IMR-90 (cell line): ENCODE data around the gene PCDH12. TPM values are rescaled to one million over a fixed set of nuclear protein-coding genes. Genes with fewer than 3 reads are reported as not detected.

Experiments
- ATAC-seq: fragments of 200-7000 bp; cut with Tn5 transposase; 2 replicates; pipeline ENCODE4 v1.9.1; 2020; ENCODE audit warnings: low read depth, mild to moderate bottlenecking, moderate library complexity
- BruUV-seq: library from RNA; stranded (reverse); fragments of 400-500 nt; replicated peaks from 2 replicates; lab custom pipeline; 2021; lab: Mats Ljungman, UMichigan
- CTCF ChIA-PET: fragments of 300-600 bp; formaldehyde crosslinking; extraction: SDS; loops from one replicate; lab custom pipeline; 2021; ENCODE audit warnings: antibody characterized with exemption; lab: Yijun Ruan, JAX
- POLR2A ChIA-PET: fragments of 300-600 bp; sonication (Branson Sonifier 250); formaldehyde crosslinking; loops from one replicate; lab custom pipeline; 2022; ENCODE audit warnings: antibody characterized with exemption; ENCODE audit not compliant: unreplicated experiment; lab: Charles Lee
- DNase-seq: peaks from one replicate; pipeline ENCODE4 v3.0.0; 2013
- H2AFZ ChIP-seq: replicated peaks from 2 replicates; pipeline ENCODE3; 2013; ENCODE audit warnings: low read length, mild to moderate bottlenecking; ENCODE audit not compliant: poor library complexity
- H2AK5ac ChIP-seq: 2 replicates; pipeline ENCODE4 v1.6.1; 2013; ENCODE audit warnings: low read depth, low read length, inconsistent platforms
- H2AK9ac ChIP-seq: replicated peaks from 2 replicates; pipeline ENCODE3; 2013; ENCODE audit warnings: mild to moderate bottlenecking, low read depth, low read length, moderate library complexity; ENCODE audit not compliant: poor library complexity
- H2BK120ac ChIP-seq: 2 replicates; pipeline ENCODE4 v1.6.1; 2013; ENCODE audit warnings: low read depth, low read length, inconsistent platforms
- H2BK15ac ChIP-seq: 3 replicates; pipeline ENCODE4 v1.6.1; 2013; ENCODE audit warnings: low read depth, low read length, inconsistent platforms
- H2BK20ac ChIP-seq: 2 replicates; pipeline ENCODE4 v1.6.1; 2013; ENCODE audit warnings: low read depth, mild to moderate bottlenecking, inconsistent platforms, low read length, moderate library complexity
- H2BK5ac ChIP-seq: 2 replicates; pipeline ENCODE4 v1.6.1; 2013; ENCODE audit warnings: mild to moderate bottlenecking, low read depth, low read length, inconsistent platforms; ENCODE audit not compliant: poor library complexity, severe bottlenecking
- H3K14ac ChIP-seq: replicated peaks from 2 replicates; pipeline ENCODE4 v1.6.1; 2013; ENCODE audit warnings: low read depth, low read length, inconsistent platforms
- H3K18ac ChIP-seq: 2 replicates; pipeline ENCODE4 v1.6.1; 2013; ENCODE audit warnings: low read depth, low read length, control low read depth
- H3K23ac ChIP-seq: 2 replicates; pipeline ENCODE4 v1.6.1; 2013; ENCODE audit warnings: low read depth, low read length, inconsistent platforms
- H3K27ac ChIP-seq: 2 replicates; pipeline ENCODE4 v1.5.1; 2013; ENCODE audit warnings: mild to moderate bottlenecking, control low read depth, low read length; ENCODE audit not compliant: insufficient read depth
- H3K27me3 ChIP-seq: 2 replicates; pipeline ENCODE4 v1.6.1; 2013; ENCODE audit warnings: low read length; ENCODE audit not compliant: control insufficient read depth, insufficient read depth
- H3K36me3 ChIP-seq: 2 replicates; pipeline ENCODE4 v1.6.1; 2013; ENCODE audit warnings: low read length, mixed read lengths; ENCODE audit not compliant: control insufficient read depth, insufficient read depth
- H3K4ac ChIP-seq: 2 replicates; pipeline ENCODE4 v1.6.1; 2013; ENCODE audit warnings: low read depth, low read length, inconsistent platforms
- H3K4me1 ChIP-seq: 2 replicates; pipeline ENCODE4 v1.6.1; 2013; ENCODE audit warnings: low read length, mixed read lengths; ENCODE audit not compliant: control insufficient read depth, insufficient read depth
- H3K4me2 ChIP-seq: 2 replicates; pipeline ENCODE4 v1.6.1; 2013; ENCODE audit warnings: low read depth, mild to moderate bottlenecking, control low read depth, low read length, moderate library complexity
- H3K4me3 ChIP-seq: 2 replicates; pipeline ENCODE4 v1.5.1; 2013; ENCODE audit warnings: low read depth, mild to moderate bottlenecking, control low read depth, low read length, moderate library complexity; ENCODE audit not compliant: insufficient read depth
- H3K56ac ChIP-seq: 2 replicates; pipeline ENCODE4 v1.6.1; 2013; ENCODE audit warnings: low read length, inconsistent platforms; ENCODE audit not compliant: insufficient read depth; ENCODE audit errors: extremely low read depth
- H3K79me1 ChIP-seq, 2 experiments: 2 replicates each; pipeline ENCODE4 v1.6.1; 2013; ENCODE audit warnings: low read length in 2 of 2, inconsistent platforms in 1 of 2, low read depth in 1 of 2
- H3K9ac ChIP-seq: 2 replicates; pipeline ENCODE4 v1.6.1; 2013; ENCODE audit warnings: low read depth, low read length, control low read depth
- H3K9me1 ChIP-seq: 2 replicates; pipeline ENCODE4 v1.6.1; 2013; ENCODE audit warnings: low read length, inconsistent platforms; ENCODE audit not compliant: insufficient read depth
- H3K9me3 ChIP-seq: 2 replicates; pipeline ENCODE4 v1.6.1; 2013; ENCODE audit warnings: low read length; ENCODE audit not compliant: control insufficient read depth, insufficient read depth
- H4K20me1 ChIP-seq: 2 replicates; pipeline ENCODE4 v1.6.1; 2013; ENCODE audit warnings: low read length, inconsistent platforms; ENCODE audit not compliant: insufficient read depth
- H4K5ac ChIP-seq: 2 replicates; pipeline ENCODE4 v1.6.1; 2013; ENCODE audit warnings: mild to moderate bottlenecking, low read depth, low read length, control low read depth
- H4K8ac ChIP-seq, 2 experiments: 2 replicates each; pipeline ENCODE4 v1.6.1; 2013; ENCODE audit warnings: low read depth in 2 of 2, low read length in 2 of 2, control low read depth in 1 of 2, inconsistent platforms in 1 of 2
- H4K91ac ChIP-seq: 2 replicates; pipeline ENCODE4 v1.6.1; 2013; ENCODE audit warnings: low read depth, low read length, inconsistent platforms; ENCODE audit not compliant: insufficient read depth
- BHLHE40 ChIP-seq: fragments of 150-350 bp; IDR thresholded peaks from 2 replicates; pipeline ENCODE4 v1.6.1; 2016; ENCODE audit warnings: mild to moderate bottlenecking, low read depth, low read length
- CHD1 ChIP-seq: IDR thresholded peaks from 2 replicates; pipeline ENCODE4 v1.6.1; 2012; ENCODE audit warnings: low read depth, low read length, improper control_type of control experiment
- CTCF ChIP-seq: conservative IDR thresholded peaks from 2 replicates; pipeline ENCODE4 v1.5.1; 2012; ENCODE audit warnings: mild to moderate bottlenecking, low read depth, low read length, improper control_type of control experiment
- FOS ChIP-seq: fragments of 150-350 bp; IDR thresholded peaks from 2 replicates; pipeline ENCODE4 v1.6.1; 2016; ENCODE audit warnings: low read depth, low read length
- MAZ ChIP-seq: IDR thresholded peaks from 2 replicates; pipeline ENCODE4 v1.6.1; 2012; ENCODE audit warnings: low read depth, mild to moderate bottlenecking, low read length, improper control_type of control experiment, moderate library complexity, borderline replicate concordance
- NFE2L2 ChIP-seq: fragments of 150-350 bp; IDR thresholded peaks from 2 replicates; pipeline ENCODE4 v1.6.1; 2016; ENCODE audit warnings: low read depth, mild to moderate bottlenecking, low read length
- RAD21 ChIP-seq: IDR thresholded peaks from 2 replicates; pipeline ENCODE4 v1.6.1; 2012; ENCODE audit warnings: low read length, improper control_type of control experiment
- RCOR1 ChIP-seq: IDR thresholded peaks from 2 replicates; pipeline ENCODE4 v1.6.1; 2012; ENCODE audit warnings: mild to moderate bottlenecking, low read length, improper control_type of control experiment; ENCODE audit not compliant: insufficient replicate concordance
- RFX5 ChIP-seq: IDR thresholded peaks from 2 replicates; pipeline ENCODE4 v1.8.0; 2012; ENCODE audit warnings: low read depth, mild to moderate bottlenecking, low read length, moderate library complexity
- SMC3 ChIP-seq: fragments of 150-350 bp; IDR thresholded peaks from 2 replicates; pipeline ENCODE4 v1.6.1; 2016; ENCODE audit warnings: low read depth, mild to moderate bottlenecking, antibody characterized with exemption, low read length, moderate library complexity
- USF2 ChIP-seq: fragments of 150-350 bp; IDR thresholded peaks from 2 replicates; pipeline ENCODE4 v1.6.1; 2017; ENCODE audit warnings: mild to moderate bottlenecking, antibody characterized with exemption, low read length, low read depth
- WGBS, 2 experiments: methylation state at CpG; one replicate each; pipeline versions ENCODE4 v1.1.5 to v1.1.7; 2013; ENCODE audit warnings: missing lambda C conversion rate in 2 of 2; ENCODE audit not compliant: insufficient read length in 1 of 2; ENCODE audit errors: extremely low coverage in 2 of 2; 5-methylcytosine and 5-hydroxymethylcytosine counted together
- dilution Hi-C: fragments of 300-500 bp; cut with HindIII; formaldehyde crosslinking; loops from one replicate; pipeline ENCODE4 v1.14.3; 2018; ENCODE audit warnings: low sequenced_read_pairs; ENCODE audit not compliant: unreplicated experiment
- in situ Hi-C: fragments of 300-500 bp; cut with MboI; formaldehyde crosslinking; loops from 3 replicates; pipeline ENCODE4 v1.14.3; 2019; ENCODE audit warnings: low sequenced_read_pairs, inconsistent platforms, mixed read lengths
- intact Hi-C: fragments of 100-400 bp; cut with micrococcal nuclease; formaldehyde crosslinking; loops from 2 replicates; pipeline ENCODE4 v1.10.0; 2022
- polyA plus RNA-seq, 3 experiments: library from polyadenylated mRNA; depleted of rRNA; stranded (reverse); fragments of >200 nt; gene quantifications; 2 replicates each; pipeline ENCODE4 v1.2.3, GENCODE V29; 2012; ENCODE audit warnings: low replicate concordance in 1 of 3
- total RNA-seq: library from RNA; depleted of rRNA; stranded (reverse); fragments of >200 nt; gene quantifications from 2 replicates; pipeline ENCODE4 v1.2.3, GENCODE V29; 2012

Gene PCDH12
- total and polyA plus RNA-seq, 2 of the 4 experiments (the other 2 are of a cell fraction): 0.02 to 0.18 TPM

DNA sequence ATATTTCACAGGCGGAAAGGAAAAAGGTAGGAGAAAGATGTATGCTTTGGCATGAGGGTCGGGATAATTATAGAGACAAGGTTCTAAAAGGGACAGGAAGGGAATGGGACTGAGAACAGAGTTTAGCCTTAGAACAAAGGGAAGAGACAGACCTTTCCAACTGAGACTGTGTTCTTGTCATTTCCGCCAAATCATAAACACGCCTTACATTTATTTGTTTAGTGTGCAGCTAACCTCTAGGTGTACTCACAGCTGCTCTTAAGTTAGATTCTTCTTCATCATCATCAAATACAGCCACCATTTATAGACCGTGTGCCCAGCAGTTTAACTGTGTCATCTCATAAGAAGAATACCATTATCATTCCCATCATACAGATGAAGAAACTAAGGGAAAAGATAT, 40.2 kb downstream of the PCDH12 start:
- Histone ChIP-seq H3K9me1 (no peaks in the 10 kb centered on the region; the same call in 1 of the 2 replicates), H2BK20ac (no peak overlapping the region), H3K4me1 (peaks cover 1% of the 10 kb centered on the region; the same call in 1 of the 2 replicates), H3K4ac (no peak overlapping the region), H2BK5ac (no peak overlapping the region), H4K91ac (no peak overlapping the region), H4K20me1 (no peaks in the 10 kb centered on the region), H3K4me2 (no peak overlapping the region), H2BK15ac (no peak overlapping the region), H2AK9ac (no peak overlapping the region), H3K23ac (no peak overlapping the region), H3K9ac (no peak overlapping the region), H2AFZ (no peak overlapping the region), H3K4me3 (no peak overlapping the region), H3K27me3 (peaks cover 42% of the 10 kb centered on the region), H2BK120ac (no peak overlapping the region), H3K56ac (no peak overlapping the region), H3K27ac (no peak overlapping the region), H4K5ac (no peak overlapping the region), H3K9me3 (no peaks in the 10 kb centered on the region), H3K36me3 (no peaks in the 10 kb centered on the region), H3K79me1 (peaks cover 3% of the 10 kb centered on the region in 2 experiments; a peak in 2 of 4 replicates), H3K18ac (no peak overlapping the region), H2AK5ac (no peak overlapping the region), H3K14ac (no peak overlapping the region), H4K8ac (no peak overlapping the region)
- TF ChIP-seq CTCF (no peak), SMC3 (no peak), CHD1 (no peak), NFE2L2 (no peak), BHLHE40 (no peak), FOS (no peak), RCOR1 (no peak), RAD21 (no peak), RFX5 (no peak), USF2 (no peak), MAZ (no peak)
- intact Hi-C loops: no loop called here
- dilution Hi-C loops: no loop called here
- whole genome bisulfite sequencing, 2 experiments: 82% methylated on average over 2 of the region's 5 CpGs; no CpG with 5 or more reads in 1 of the 2 experiments
- BruUV-seq: no TSS peak
- in situ Hi-C loops: no loop called here
- POLR2A ChIA-PET: no interaction called here
- CTCF ChIA-PET: no interaction called here
- ATAC-seq: no peak
- no peak for DNase-seq
